HEK293T (cell line): ENCODE data around the gene SNAP29.
"Not testable (repeated sequence)": the region's sequence is repeated elsewhere in the genome, so short reads cannot be mapped to it uniquely, and the experiment has no call there.

Experiments
- CTCF ChIA-PET: fragments of 350-600 bp; formaldehyde crosslinking; extraction: SDS; loops from one replicate; lab custom pipeline; 2021; ENCODE audit warnings: antibody characterized with exemption, inconsistent platforms; lab: Yijun Ruan, JAX
- POLR2A ChIA-PET: fragments of 350-600 bp; formaldehyde crosslinking; extraction: SDS; loops from one replicate; lab custom pipeline; 2020; ENCODE audit warnings: antibody characterized with exemption, inconsistent platforms; lab: Yijun Ruan, JAX
- DNase-seq: peaks from one replicate; pipeline ENCODE4 v3.0.0; 2012; ENCODE audit warnings: mixed read lengths; ENCODE audit errors: extremely low spot score
- ARNT ChIP-seq: fragments of 450-650 bp; IDR thresholded peaks from 2 replicates; pipeline ENCODE4 v1.6.1; 2017; ENCODE audit warnings: mild to moderate bottlenecking
- BHLHE40 ChIP-seq: fragments of 450-650 bp; IDR thresholded peaks from 2 replicates; pipeline ENCODE4 v1.6.1; 2016; ENCODE audit warnings: mild to moderate bottlenecking, moderate library complexity, borderline replicate concordance
- CTBP1 ChIP-seq: fragments of 450-650 bp; IDR thresholded peaks from 2 replicates; pipeline ENCODE4 v1.6.1; 2016; ENCODE audit warnings: borderline replicate concordance
- ELF4 ChIP-seq: fragments of 450-650 bp; IDR thresholded peaks from 2 replicates; pipeline ENCODE4 v1.6.1; 2017; ENCODE audit warnings: antibody characterized with exemption
- FOXA1 ChIP-seq: fragments of 450-650 bp; IDR thresholded peaks from 2 replicates; pipeline ENCODE4 v1.6.1; 2016; ENCODE audit warnings: mild to moderate bottlenecking
- FOXK2 ChIP-seq: fragments of 450-650 bp; IDR thresholded peaks from 2 replicates; pipeline ENCODE4 v1.6.1; 2016; ENCODE audit warnings: mild to moderate bottlenecking
- FOXM1 ChIP-seq: fragments of 450-650 bp; IDR thresholded peaks from 2 replicates; pipeline ENCODE4 v1.6.1; 2017; ENCODE audit warnings: mild to moderate bottlenecking, borderline replicate concordance
- HDGF ChIP-seq: fragments of 450-650 bp; IDR thresholded peaks from 2 replicates; pipeline ENCODE4 v1.6.1; 2017; ENCODE audit warnings: antibody characterized with exemption, borderline replicate concordance
- L3MBTL2 ChIP-seq: fragments of 450-650 bp; conservative IDR thresholded peaks from 2 replicates; pipeline ENCODE4 v1.6.1; 2016; ENCODE audit warnings: mild to moderate bottlenecking
- LEF1 ChIP-seq: fragments of 450-650 bp; IDR thresholded peaks from 2 replicates; pipeline ENCODE4 v1.6.1; 2017; ENCODE audit warnings: mild to moderate bottlenecking, borderline replicate concordance
- NFRKB ChIP-seq: fragments of 450-650 bp; IDR thresholded peaks from 2 replicates; pipeline ENCODE4 v1.6.1; 2016; ENCODE audit warnings: mild to moderate bottlenecking, moderate library complexity
- SP1 ChIP-seq: fragments of 450-650 bp; IDR thresholded peaks from 2 replicates; pipeline ENCODE4 v1.6.1; 2017
- SUZ12 ChIP-seq: fragments of 450-650 bp; IDR thresholded peaks from 2 replicates; pipeline ENCODE4 v1.6.1; 2016; ENCODE audit warnings: mild to moderate bottlenecking
- TARDBP ChIP-seq: fragments of 450-650 bp; IDR thresholded peaks from 2 replicates; pipeline ENCODE4 v1.6.1; 2016
- ZNF384 ChIP-seq: fragments of 450-650 bp; IDR thresholded peaks from 2 replicates; pipeline ENCODE4 v1.6.1; 2016
- TF ChIP-seq, protein P1 (sequence below): fragments of 450-650 bp; IDR thresholded peaks from 2 replicates; pipeline ENCODE4 v1.6.1; 2016

The SNAP29 gene

DNA sequence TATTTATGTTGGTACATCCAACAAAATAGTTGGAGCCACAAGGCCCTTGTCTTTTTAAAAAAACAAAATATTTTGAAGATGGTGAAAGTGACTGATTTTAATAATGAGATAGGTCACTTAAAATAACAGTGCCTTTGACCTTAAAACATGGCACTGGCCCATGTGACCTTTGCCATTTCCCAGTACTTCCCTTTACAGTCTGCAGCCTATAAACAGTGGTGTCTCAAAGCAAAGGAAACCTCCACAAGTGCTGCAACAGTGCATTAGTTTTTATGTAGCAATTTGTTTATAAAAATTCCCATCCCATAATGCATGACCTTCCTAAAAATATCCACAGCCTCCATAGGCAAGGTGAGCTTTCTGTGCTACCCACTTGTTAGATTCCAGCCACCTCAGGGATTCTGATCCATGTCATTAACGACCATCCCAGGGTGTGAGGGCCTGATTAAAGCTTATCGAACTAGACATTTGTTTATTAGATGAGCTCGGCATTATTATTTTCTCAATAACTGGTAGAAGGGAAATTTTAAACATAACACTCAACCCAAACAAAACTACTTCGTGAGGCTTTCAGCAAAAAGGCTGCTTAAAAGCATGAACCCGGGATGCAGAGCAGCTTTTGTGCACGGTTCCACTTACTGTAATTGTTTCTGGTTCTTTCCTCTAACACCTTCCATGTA lies 30.4 kb downstream of the SNAP29 start:
- POLR2A ChIA-PET: no interaction called here
- DNase-seq: no peak
- TF ChIP-seq FOXA1: no peak
- no peak for TF ChIP-seq FOXK2
- TF ChIP-seq SP1: no peak
- TF ChIP-seq, protein P1, sequence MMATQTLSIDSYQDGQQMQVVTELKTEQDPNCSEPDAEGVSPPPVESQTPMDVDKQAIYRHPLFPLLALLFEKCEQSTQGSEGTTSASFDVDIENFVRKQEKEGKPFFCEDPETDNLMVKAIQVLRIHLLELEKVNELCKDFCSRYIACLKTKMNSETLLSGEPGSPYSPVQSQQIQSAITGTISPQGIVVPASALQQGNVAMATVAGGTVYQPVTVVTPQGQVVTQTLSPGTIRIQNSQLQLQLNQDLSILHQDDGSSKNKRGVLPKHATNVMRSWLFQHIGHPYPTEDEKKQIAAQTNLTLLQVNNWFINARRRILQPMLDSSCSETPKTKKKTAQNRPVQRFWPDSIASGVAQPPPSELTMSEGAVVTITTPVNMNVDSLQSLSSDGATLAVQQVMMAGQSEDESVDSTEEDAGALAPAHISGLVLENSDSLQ: no peak
- TF ChIP-seq ZNF384: no peak
- TF ChIP-seq HDGF: no peak
- no peak for TF ChIP-seq L3MBTL2
- TF ChIP-seq FOXM1: no peak
- CTCF ChIA-PET: no interaction called here

DNA sequence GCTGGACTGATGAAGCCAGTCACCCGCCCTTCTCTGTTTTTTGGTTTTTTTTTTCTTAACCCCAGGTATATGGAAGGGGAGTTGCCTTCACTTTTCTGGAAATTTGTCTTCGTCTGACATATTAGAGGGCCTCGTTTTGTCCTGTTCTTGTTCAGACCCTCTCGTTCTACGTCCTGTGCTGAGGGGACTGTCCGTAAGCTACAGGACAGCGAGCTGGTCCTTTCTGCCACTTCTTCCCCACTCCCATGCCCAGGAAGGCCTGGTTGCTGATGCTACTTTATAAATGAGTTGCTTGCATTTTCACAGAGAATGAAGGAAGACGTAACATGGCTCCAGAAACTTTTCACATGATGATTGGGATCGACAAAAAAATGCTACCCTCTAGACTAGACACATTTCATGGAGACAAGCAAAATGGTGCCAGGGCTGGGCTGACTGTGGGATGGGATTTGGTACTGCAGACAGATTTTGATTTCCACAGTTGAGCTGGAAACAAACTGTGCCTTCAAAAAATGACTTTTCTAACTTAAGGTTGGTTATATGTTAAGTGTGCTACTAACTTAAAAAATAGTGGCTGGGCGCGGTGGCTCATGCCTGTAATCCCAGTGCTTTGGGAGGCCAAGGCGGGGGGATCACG lies 31.2 kb downstream of the SNAP29 start:
- CTCF ChIA-PET: no interaction called here
- no peak for TF ChIP-seq FOXM1
- no peak for TF ChIP-seq HDGF
- no peak for TF ChIP-seq ELF4
- no peak for TF ChIP-seq NFRKB
- no peak for TF ChIP-seq SUZ12
- no peak for TF ChIP-seq L3MBTL2
- no peak for TF ChIP-seq ARNT
- TF ChIP-seq FOXA1: no peak
- no peak for TF ChIP-seq FOXK2
- TF ChIP-seq SP1: no peak
- no peak for TF ChIP-seq TARDBP
- TF ChIP-seq CTBP1: no peak
- no peak for DNase-seq
- POLR2A ChIA-PET: no interaction called here

- POLR2A ChIA-PET: interaction anchor here (1.5 kb wide), 1 partner anchor 91 kb away, joined by 9 read pairs; the partner anchor contains the start of gene LZTR1
- no peak for TF ChIP-seq BHLHE40
- no peak for TF ChIP-seq LEF1
- no peak for TF ChIP-seq ZNF384
- TF ChIP-seq NFRKB: no peak
- no peak for TF ChIP-seq ARNT
- no peak for TF ChIP-seq SUZ12
- TF ChIP-seq HDGF: no peak
- TF ChIP-seq FOXA1: no peak
- TF ChIP-seq SP1: no peak
- CTCF ChIA-PET: no interaction called here
Observed at GRCh38 chr22:20890975-20891374, 32.2 kb downstream of the SNAP29 start.

DNA sequence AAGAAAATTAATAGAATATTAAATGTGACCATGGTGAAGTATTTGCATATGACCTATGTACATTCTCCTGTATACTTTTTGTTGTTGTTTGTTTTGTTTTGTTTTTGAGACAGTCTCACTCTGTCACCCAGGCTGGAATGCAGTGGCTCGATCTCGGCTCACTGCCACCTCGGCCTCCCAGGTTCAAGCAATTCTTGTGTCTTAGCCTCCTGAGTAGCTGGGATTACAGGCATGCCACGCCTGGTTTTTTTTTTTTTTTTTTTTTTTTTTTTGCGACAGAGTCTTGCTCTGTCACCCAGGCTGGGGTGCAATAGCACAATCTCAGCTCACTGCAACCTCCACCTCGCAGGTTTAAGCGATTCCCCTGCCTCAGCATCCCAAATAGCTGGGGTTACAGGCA lies 38.9 kb downstream of the SNAP29 start:
- DNase-seq, CTCF ChIA-PET, POLR2A ChIA-PET: not testable (repeated sequence)
- peak; percentile 31; the same call in 1 of the 2 replicates for TF ChIP-seq ZNF384

More at GRCh38 chr22:20890975-20891374, 32.2 kb downstream of the SNAP29 start:
- DNase-seq: no peak

DNA sequence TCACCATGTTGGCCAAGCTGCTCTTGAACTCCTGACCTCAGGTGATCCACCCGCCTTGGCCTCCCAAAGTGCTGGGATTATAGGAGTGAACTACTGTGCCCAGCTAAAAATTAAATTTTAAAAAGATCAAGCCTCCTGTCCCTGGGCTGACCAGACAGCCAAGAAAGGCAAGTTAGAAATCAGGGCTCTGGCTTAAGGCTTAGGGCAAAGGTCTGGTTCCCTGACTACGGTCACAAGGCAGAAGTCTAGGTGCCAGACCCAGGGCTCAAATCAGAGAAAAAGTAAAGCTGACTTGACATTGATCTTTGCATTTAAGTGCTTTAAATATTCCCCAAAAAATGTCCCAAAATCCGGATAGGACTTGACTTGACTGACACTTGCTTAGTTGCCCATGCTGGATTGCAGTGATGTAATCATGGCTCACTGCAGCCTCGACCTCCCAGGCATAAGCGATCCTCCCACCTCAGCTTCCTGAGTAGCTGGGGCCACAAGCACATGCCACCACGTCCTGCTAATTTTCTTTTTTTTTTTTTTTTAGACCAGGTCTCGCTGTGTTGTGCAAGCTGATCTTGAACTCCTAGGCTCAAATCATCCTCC lies 41.1 kb downstream of the SNAP29 start:
- no peak for DNase-seq
- POLR2A ChIA-PET: interaction anchor here (1.6 kb wide), 1 partner anchor 82 kb away, joined by 5 read pairs; the partner anchor contains the start of gene LZTR1
- CTCF ChIA-PET: interaction anchor here (0.7 to 1.1 kb wide), 3 partner anchors 14 to 98 kb away, joined by 3 to 4 read pairs (median 4); no protein-coding TSS in a partner anchor
- no peak for TF ChIP-seq SUZ12
- TF ChIP-seq, protein P1: peak; percentile 17; the same call in 1 of the 2 replicates

GRCh38 chr22:20901093-20902033 lies 42.6 kb downstream of the SNAP29 start:
- DNase-seq, CTCF ChIA-PET: not testable (repeated sequence)
- 0 out of 2 replicates have a peak, but pooled peaks have one; percentile 12 for TF ChIP-seq ZNF384
- POLR2A ChIA-PET: interaction anchor here (0.7 kb wide), 1 partner anchor 200 kb away, joined by 3 read pairs; no protein-coding TSS in a partner anchor

DNA sequence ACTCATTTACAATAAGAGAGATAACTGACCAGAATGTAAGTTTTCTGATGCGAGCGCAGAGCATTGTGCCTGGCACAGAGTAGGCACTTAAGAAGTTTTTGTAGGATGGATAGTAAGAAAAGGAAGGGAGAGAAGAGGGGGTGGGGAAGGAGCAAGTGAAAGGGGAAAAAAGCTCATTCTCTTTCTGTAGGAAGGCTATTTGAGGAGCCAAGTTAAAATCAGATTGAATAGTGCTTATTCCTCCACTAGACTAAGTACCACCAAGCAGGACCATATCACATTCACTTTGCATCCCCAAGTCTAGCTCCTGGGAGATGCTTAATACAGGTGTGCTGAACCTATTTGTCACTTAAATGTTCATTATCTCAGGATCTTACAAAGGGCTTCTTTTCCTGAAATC lies 44.3 kb downstream of the SNAP29 start:
- POLR2A ChIA-PET: interaction anchor here (1.0 kb wide), 1 partner anchor 79 kb away, joined by 3 read pairs; the partner anchor contains the start of gene LZTR1
- CTCF ChIA-PET: interaction anchor here (1.0 kb wide), 1 partner anchor 17 kb away, joined by 3 read pairs; no protein-coding TSS in a partner anchor
- no peak for DNase-seq
- TF ChIP-seq ZNF384 (no peak), SUZ12 (no peak), TARDBP (no peak), BHLHE40 (no peak), L3MBTL2 (no peak), SP1 (no peak), LEF1 (no peak)
